Measurements from ENCODE around the gene VCAN.

The VCAN gene

GRCh38 chr5:83555263-83555662 lies 83.7 kb downstream of the VCAN start:
- Histone ChIP-seq H3K4me3 (no peak overlapping the region), H4K20me1 (no peaks in the 10 kb centered on the region), H3K9me3 (no peaks in the 10 kb centered on the region), H3K36me3 (no peaks in the 10 kb centered on the region), H3K27ac (no peak overlapping the region), H3K9ac (no peak overlapping the region), H3K4me2 (no peak overlapping the region), H3K4me1 (no peaks in the 10 kb centered on the region), H3K27me3 (no peaks in the 10 kb centered on the region)
- no peak for TF ChIP-seq Cebpa-rat (IDR thresholded peaks at IDR 0.05)

- H3K9ac ChIP-seq: no peak overlapping the region
- no peaks in the 10 kb centered on the region for H3K9me3 ChIP-seq
- H3K4me2 ChIP-seq: no peak overlapping the region
- H3K27ac ChIP-seq: no peak overlapping the region
- H3K27me3 ChIP-seq: no peaks in the 10 kb centered on the region
- H3K4me1 ChIP-seq: no peaks in the 10 kb centered on the region
- no peak for TF ChIP-seq Cebpa-rat (IDR thresholded peaks at IDR 0.05)
- no peaks in the 10 kb centered on the region for H3K36me3 ChIP-seq
- H4K20me1 ChIP-seq: no peaks in the 10 kb centered on the region
- no peak overlapping the region for H3K4me3 ChIP-seq
Observed at GRCh38 chr5:83556190-83556589, 84.6 kb downstream of the VCAN start.

- no peaks in the 10 kb centered on the region for H3K4me1 ChIP-seq
- no peaks in the 10 kb centered on the region for H3K36me3 ChIP-seq
- no peak overlapping the region for H3K9ac ChIP-seq
- no peaks in the 10 kb centered on the region for H3K27me3 ChIP-seq
- H3K9me3 ChIP-seq: no peaks in the 10 kb centered on the region
- no peak for TF ChIP-seq Cebpa-rat (IDR thresholded peaks at IDR 0.05)
- H3K27ac ChIP-seq: no peak overlapping the region
- no peak overlapping the region for H3K4me3 ChIP-seq
- no peak overlapping the region for H3K4me2 ChIP-seq
- H4K20me1 ChIP-seq: no peaks in the 10 kb centered on the region
Observed at GRCh38 chr5:83559118-83559785, 87.7 kb downstream of the VCAN start.

- no peak overlapping the region for H3K4me3 ChIP-seq
- no peaks in the 10 kb centered on the region for H3K9me3 ChIP-seq
- H3K4me2 ChIP-seq: no peak overlapping the region
- no peaks in the 10 kb centered on the region for H4K20me1 ChIP-seq
- no peak overlapping the region for H3K27ac ChIP-seq
- H3K36me3 ChIP-seq: no peaks in the 10 kb centered on the region
- H3K27me3 ChIP-seq: no peaks in the 10 kb centered on the region
- no peak overlapping the region for H3K9ac ChIP-seq
- no peaks in the 10 kb centered on the region for H3K4me1 ChIP-seq
- TF ChIP-seq Cebpa-rat (IDR thresholded peaks at IDR 0.05): no peak
Observed at GRCh38 chr5:83562071-83562606, 90.6 kb downstream of the VCAN start.

- H3K27me3 ChIP-seq: no peaks in the 10 kb centered on the region
- no peaks in the 10 kb centered on the region for H3K36me3 ChIP-seq
- no peak for TF ChIP-seq Cebpa-rat (IDR thresholded peaks at IDR 0.05)
- H3K4me1 ChIP-seq: no peaks in the 10 kb centered on the region
- no peak overlapping the region for H3K27ac ChIP-seq
- no peaks in the 10 kb centered on the region for H4K20me1 ChIP-seq
- H3K4me2 ChIP-seq: no peak overlapping the region
- H3K9ac ChIP-seq: no peak overlapping the region
- no peak overlapping the region for H3K4me3 ChIP-seq
- no peaks in the 10 kb centered on the region for H3K9me3 ChIP-seq
Observed at GRCh38 chr5:83562791-83563557, 91.4 kb downstream of the VCAN start.

GRCh38 chr5:83563631-83564030 lies 92.1 kb downstream of the VCAN start:
- no peaks in the 10 kb centered on the region for H4K20me1 ChIP-seq
- no peaks in the 10 kb centered on the region for H3K4me1 ChIP-seq
- TF ChIP-seq Cebpa-rat (IDR thresholded peaks at IDR 0.05): no peak
- H3K4me2 ChIP-seq: no peak overlapping the region
- no peak overlapping the region for H3K4me3 ChIP-seq
- no peaks in the 10 kb centered on the region for H3K27me3 ChIP-seq
- no peak overlapping the region for H3K27ac ChIP-seq
- H3K9ac ChIP-seq: no peak overlapping the region
- H3K36me3 ChIP-seq: no peaks in the 10 kb centered on the region
- no peaks in the 10 kb centered on the region for H3K9me3 ChIP-seq

- no peak for TF ChIP-seq Cebpa-rat (IDR thresholded peaks at IDR 0.05)
- H3K27me3 ChIP-seq: no peaks in the 10 kb centered on the region
- no peaks in the 10 kb centered on the region for H3K4me1 ChIP-seq
- no peaks in the 10 kb centered on the region for H4K20me1 ChIP-seq
- H3K4me3 ChIP-seq: no peak overlapping the region
- H3K4me2 ChIP-seq: no peak overlapping the region
- no peaks in the 10 kb centered on the region for H3K36me3 ChIP-seq
- H3K27ac ChIP-seq: no peak overlapping the region
- no peak overlapping the region for H3K9ac ChIP-seq
- no peaks in the 10 kb centered on the region for H3K9me3 ChIP-seq
Observed at GRCh38 chr5:83564069-83564749, 92.7 kb downstream of the VCAN start.

GRCh38 chr5:83567741-83568140 lies 96.2 kb downstream of the VCAN start:
- H3K4me1 ChIP-seq: no peaks in the 10 kb centered on the region
- H3K9ac ChIP-seq: no peak overlapping the region
- no peaks in the 10 kb centered on the region for H4K20me1 ChIP-seq
- H3K27ac ChIP-seq: no peak overlapping the region
- H3K4me2 ChIP-seq: no peak overlapping the region
- no peak overlapping the region for H3K4me3 ChIP-seq
- no peaks in the 10 kb centered on the region for H3K27me3 ChIP-seq
- H3K9me3 ChIP-seq: no peaks in the 10 kb centered on the region
- no peaks in the 10 kb centered on the region for H3K36me3 ChIP-seq
- TF ChIP-seq Cebpa-rat (IDR thresholded peaks at IDR 0.05): no peak

- Histone ChIP-seq H3K36me3 (no peaks in the 10 kb centered on the region), H3K27ac (no peak overlapping the region), H4K20me1 (no peaks in the 10 kb centered on the region), H3K9ac (no peak overlapping the region), H3K4me2 (no peak overlapping the region), H3K4me3 (no peak overlapping the region), H3K27me3 (no peaks in the 10 kb centered on the region), H3K9me3 (no peaks in the 10 kb centered on the region), H3K4me1 (no peaks in the 10 kb centered on the region)
- no peak for TF ChIP-seq Cebpa-rat (IDR thresholded peaks at IDR 0.05)
Observed at GRCh38 chr5:83568186-83568585, 96.6 kb downstream of the VCAN start.

- Histone ChIP-seq H3K27me3 (no peaks in the 10 kb centered on the region), H4K20me1 (no peaks in the 10 kb centered on the region), H3K9ac (no peak overlapping the region), H3K4me1 (no peaks in the 10 kb centered on the region), H3K36me3 (no peaks in the 10 kb centered on the region), H3K9me3 (no peaks in the 10 kb centered on the region), H3K27ac (no peak overlapping the region), H3K4me3 (no peak overlapping the region), H3K4me2 (no peak overlapping the region)
- TF ChIP-seq Cebpa-rat (IDR thresholded peaks at IDR 0.05): no peak
Observed at GRCh38 chr5:83570916-83571315, 99.4 kb downstream of the VCAN start.

Data from BLaER1 (cell line).